Ectodermal cell (in vitro differentiated cells): ENCODE data around the gene HEXIM2.

Experiments used
- H3K27ac ChIP-seq: 2 replicates; pipeline ENCODE4 v1.7.0; 2013; ENCODE audit warnings: mild to moderate bottlenecking, low read depth, low read length; ENCODE audit not compliant: insufficient read depth, poor library complexity, severe bottlenecking
- H3K27me3 ChIP-seq: 2 replicates; pipeline ENCODE4 v1.7.0; 2013; ENCODE audit warnings: mild to moderate bottlenecking, low read length; ENCODE audit not compliant: insufficient read depth, control insufficient read depth, poor library complexity, severe bottlenecking
- H3K36me3 ChIP-seq: one replicate; pipeline ENCODE4 v1.7.0; 2013; ENCODE audit warnings: low read length; ENCODE audit not compliant: control insufficient read depth, insufficient read depth
- H3K4me1 ChIP-seq: one replicate; pipeline ENCODE4 v1.7.0; 2013; ENCODE audit warnings: low read length; ENCODE audit not compliant: control insufficient read depth, insufficient read depth
- H3K4me3 ChIP-seq: 2 replicates; pipeline ENCODE4 v1.7.0; 2013; ENCODE audit warnings: low read depth, low read length, control low read depth; ENCODE audit not compliant: insufficient read depth
- H3K9me3 ChIP-seq: 2 replicates; pipeline ENCODE4 v1.7.0; 2013; ENCODE audit warnings: mild to moderate bottlenecking, low read length, moderate library complexity; ENCODE audit not compliant: control insufficient read depth
- WGBS, 2 experiments: methylation state at CpG; one replicate each; pipeline ENCODE4 v1.1.7; 2013; ENCODE audit warnings: missing lambda C conversion rate in 2 of 2; 5-methylcytosine and 5-hydroxymethylcytosine counted together

The HEXIM2 gene

DNA sequence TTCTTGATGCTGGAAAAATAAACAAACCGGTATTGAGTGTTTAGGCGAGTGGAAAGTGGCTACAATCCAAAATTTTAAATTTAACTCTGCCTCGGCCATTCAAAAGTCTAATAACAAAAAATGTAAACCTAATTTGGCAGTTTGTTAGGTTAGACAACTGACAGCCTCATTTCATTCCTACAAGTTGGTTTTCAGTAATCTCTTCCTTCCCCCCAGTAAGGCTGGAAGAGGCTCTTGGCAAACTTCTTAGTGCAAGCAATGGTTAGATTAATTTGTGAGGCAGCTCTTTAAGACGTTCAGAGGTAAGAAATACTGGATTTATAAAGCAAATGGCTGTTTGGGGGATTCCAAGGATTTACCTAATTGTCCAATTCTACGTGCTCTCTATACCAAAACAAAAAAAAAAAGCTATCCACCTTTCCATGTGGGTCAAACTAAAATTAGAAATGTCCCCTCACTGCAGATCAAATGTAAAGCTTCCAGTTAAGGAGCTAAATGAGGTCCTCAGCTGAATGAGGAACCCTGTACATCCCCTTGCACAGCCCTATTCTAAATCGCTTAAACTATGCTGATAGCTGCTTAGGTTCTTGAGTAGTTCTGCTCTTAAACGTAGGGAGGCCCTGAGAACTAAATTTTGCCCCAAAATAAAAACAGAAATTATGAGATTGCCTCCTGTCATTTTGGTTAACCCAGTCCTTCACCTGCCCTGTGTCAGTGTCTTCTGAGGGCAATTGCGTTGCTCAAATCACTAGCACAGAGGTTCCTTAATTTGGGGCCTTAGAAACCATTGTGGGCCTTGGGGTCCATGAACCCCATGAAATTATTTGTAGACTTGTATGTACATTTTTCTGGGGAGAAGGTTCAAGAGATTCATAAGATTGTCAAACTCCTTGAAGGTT, 10.5 kb upstream of the HEXIM2 start:
- peak overlapping the region; percentile 92 for H3K4me3 ChIP-seq
- H3K9me3 ChIP-seq, result no peaks in the 10 kb centered on the region
- WGBS, 2 experiments, result 48 to 56% methylated on average over 8 of the region's 8 CpGs
- no peaks in the 10 kb centered on the region for H3K27me3 ChIP-seq
- no peaks in the 10 kb centered on the region for H3K36me3 ChIP-seq
- peaks cover 11% of the 10 kb centered on the region for H3K4me1 ChIP-seq
- H3K27ac ChIP-seq, result no peak overlapping the region

DNA sequence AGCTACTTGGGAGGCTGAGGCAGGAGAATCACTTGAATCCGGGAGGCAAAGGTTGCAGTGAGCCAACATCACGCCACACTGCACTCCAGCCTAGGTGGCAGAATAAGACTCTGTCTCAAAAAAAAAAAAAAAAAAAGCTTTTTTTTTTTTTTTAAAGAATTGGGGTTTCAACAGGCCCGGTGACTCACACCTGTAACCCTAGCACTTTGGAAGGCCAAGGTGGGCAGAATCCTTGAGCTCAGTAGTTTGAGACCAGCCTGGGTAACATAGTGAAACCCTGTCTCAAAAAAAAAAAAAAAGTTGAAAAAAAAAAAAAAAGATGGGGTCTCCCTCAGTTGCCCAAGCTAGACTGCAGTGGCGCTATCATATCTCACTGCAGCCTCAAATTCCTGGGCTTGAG, 6.6 kb upstream of the HEXIM2 start:
- Histone ChIP-seq H3K27me3 (no peaks in the 10 kb centered on the region), H3K27ac (no peak overlapping the region), H3K9me3 (no peaks in the 10 kb centered on the region), H3K36me3 (no peaks in the 10 kb centered on the region), H3K4me1 (peaks cover 15% of the 10 kb centered on the region), H3K4me3 (no peak overlapping the region)
- whole genome bisulfite sequencing, 2 experiments, result 91 to 96% methylated on average over 4 of the region's 4 CpGs

DNA sequence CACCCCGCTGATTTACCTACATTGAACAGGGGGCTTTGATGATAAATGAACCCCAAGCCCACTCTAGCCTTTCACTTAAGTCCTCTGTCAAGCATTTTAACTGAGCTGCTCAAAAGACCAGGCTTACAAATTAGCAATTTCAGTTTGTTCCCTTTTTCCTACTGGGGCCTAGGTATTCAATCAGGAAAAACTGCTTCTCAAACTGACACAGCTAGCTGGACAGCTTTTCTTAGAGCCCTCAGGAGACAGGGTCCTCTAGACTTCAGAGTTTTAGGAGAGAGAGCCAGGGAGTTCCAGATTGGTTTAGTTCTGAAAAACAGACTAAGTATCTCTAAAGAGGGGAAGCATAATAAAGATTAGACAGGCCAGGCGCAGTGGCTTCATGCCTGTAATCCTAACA, 6.2 kb upstream of the HEXIM2 start:
- H3K4me3 ChIP-seq, result no peak overlapping the region
- H3K27me3 ChIP-seq, result no peaks in the 10 kb centered on the region
- no peaks in the 10 kb centered on the region for H3K9me3 ChIP-seq
- H3K36me3 ChIP-seq, result no peaks in the 10 kb centered on the region
- H3K27ac ChIP-seq, result no peak overlapping the region
- H3K4me1 ChIP-seq, result peaks cover 15% of the 10 kb centered on the region
- 92 to 95% methylated on average over 2 of the region's 2 CpGs for WGBS, 2 experiments

DNA sequence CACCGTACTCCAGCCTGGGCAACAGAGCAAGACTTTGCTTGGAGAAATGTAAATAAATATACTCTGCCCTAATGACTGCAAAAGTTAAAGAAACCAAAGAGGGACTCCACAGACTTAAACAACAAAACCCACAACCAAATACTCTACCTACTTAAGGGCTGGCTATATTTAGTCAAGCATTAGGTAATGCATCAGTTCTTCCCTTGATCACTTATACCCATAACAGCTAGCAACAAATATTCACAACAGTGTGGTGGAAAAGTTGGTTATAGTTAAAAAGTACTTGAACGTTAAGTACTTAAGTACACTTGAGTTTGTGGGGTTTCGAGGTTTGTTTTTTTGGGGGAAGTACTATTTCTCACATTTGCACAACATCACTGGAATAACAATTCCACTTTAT, 5.4 kb upstream of the HEXIM2 start:
- no peak overlapping the region for H3K27ac ChIP-seq
- H3K36me3 ChIP-seq, result no peaks in the 10 kb centered on the region
- 92 to 98% methylated on average over 2 to 3 of the region's 3 CpGs for WGBS, 2 experiments
- H3K27me3 ChIP-seq, result no peaks in the 10 kb centered on the region
- H3K4me3 ChIP-seq, result no peak overlapping the region
- peaks cover 9% of the 10 kb centered on the region for H3K4me1 ChIP-seq
- H3K9me3 ChIP-seq, result no peaks in the 10 kb centered on the region

DNA sequence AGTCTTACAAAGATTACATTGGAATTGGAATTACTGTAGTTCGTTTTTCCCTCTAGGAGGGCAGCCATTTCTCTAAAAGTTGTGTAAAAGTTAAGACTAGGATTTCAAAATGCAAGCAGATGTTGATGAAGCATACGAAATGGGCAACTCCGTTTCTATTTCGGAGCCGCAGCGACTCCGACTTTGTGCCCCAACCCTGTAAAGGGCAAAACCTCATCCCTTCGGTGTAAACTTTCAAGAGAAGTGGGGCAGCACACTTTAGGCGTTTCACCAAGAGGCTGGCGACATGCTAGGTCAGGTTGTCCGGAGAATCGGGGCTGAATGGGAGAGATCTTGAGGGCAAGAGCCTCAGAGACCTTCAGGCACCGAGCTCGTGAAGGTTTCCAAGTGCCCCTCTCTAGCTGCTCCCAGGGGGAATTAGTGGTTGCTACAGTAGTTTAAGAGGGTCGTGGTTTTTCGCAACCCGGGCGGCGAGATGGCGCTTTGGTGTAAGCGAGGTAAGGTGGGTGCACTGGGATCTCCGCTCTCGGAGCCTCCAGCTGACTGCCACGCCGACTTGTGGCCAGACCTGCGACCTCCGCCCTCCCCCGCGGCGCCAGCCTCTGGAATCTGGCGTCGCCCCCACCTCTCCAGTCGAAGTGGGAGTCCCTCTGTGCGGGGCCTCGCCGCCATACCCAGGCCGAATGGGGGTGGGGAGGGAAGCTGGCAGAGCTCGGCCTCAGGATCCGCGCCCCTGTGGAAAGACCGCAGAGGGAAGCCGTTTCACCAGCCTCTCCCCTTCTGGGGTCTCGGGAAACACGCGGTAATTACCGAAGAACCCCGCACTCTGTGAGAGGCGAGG, 1.0 kb upstream of the HEXIM2 start:
- Histone ChIP-seq H3K36me3 (peaks cover 3% of the 10 kb centered on the region), H3K4me1 (peaks cover 9% of the 10 kb centered on the region), H3K9me3 (no peaks in the 10 kb centered on the region), H3K4me3 (peak overlapping the region; percentile 89), H3K27me3 (no peaks in the 10 kb centered on the region), H3K27ac (peak overlapping the region; percentile 98)
- 1% methylated on average over 48 of the region's 48 CpGs for WGBS, 2 experiments

DNA sequence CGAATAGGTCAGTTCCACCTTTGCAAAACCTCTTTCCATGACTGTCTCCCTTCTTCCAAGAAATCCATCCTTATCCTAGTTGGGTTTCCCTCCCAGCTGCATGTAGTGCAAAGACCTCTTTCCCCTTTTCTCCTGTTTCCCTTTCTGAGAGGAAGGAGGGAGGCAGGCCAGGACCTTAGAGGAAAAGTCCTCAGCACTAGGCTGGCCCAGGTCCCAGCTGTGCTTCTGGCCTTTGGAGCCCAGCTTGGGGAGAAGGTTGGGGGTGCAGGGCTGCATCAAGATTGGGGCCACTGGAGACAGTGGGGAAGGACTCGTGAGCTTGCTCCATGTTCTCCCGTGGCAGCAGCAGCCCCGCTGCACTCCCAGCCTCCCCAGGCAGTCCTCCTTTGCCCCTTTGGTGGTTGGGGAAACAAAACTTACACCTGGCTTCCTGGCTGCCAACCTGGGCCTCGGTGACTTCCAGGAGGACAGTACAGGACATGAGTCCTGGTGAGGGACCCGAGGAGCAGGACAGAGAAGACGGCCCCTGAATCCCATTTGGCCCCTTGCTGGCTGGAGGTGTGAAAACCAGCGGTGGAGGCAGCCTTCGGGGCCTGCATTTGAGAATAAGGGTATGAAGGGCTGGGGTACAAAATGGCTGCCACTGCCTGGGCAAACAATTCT, 481 bp downstream of the HEXIM2 start:
- 73 to 77% methylated on average over 9 of the region's 9 CpGs for WGBS, 2 experiments

DNA sequence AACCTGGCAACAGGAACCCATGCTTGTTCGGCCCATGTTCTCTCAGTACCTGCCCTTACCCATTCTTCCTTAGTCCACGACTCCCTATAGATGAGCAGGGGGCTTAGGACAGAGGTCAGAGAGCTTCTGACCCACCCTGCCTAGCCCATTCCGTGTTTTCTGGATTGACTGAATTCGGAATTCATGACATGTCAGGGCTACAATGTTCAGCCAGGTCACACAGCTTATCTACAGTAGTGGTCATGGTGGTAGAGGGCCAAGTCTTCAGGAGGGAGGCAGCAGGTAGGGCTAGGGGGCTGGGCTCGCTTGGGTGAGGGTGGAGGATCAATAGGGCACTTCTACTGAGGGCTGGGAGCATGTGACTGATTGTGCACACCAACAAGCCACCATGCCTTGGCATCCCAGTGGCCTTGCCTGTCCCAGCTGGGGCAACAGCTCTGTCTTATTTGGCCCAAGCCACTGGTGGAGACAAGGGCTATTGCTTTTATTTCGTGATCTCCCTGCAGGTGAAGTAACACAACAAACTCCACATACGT, 3.1 kb downstream of the HEXIM2 start:
- WGBS, 2 experiments, result 94 to 97% methylated on average over 7 of the region's 7 CpGs
- no peak overlapping the region for H3K4me3 ChIP-seq

More for the DNA sequence above, 481 bp downstream of the HEXIM2 start:
- peak overlapping the region; percentile 42 for H3K4me3 ChIP-seq
- peaks cover 3% of the 10 kb centered on the region for H3K36me3 ChIP-seq
- H3K27ac ChIP-seq, result no peak overlapping the region
- no peaks in the 10 kb centered on the region for H3K9me3 ChIP-seq
- peaks cover 9% of the 10 kb centered on the region for H3K4me1 ChIP-seq
- H3K27me3 ChIP-seq, result no peaks in the 10 kb centered on the region

DNA sequence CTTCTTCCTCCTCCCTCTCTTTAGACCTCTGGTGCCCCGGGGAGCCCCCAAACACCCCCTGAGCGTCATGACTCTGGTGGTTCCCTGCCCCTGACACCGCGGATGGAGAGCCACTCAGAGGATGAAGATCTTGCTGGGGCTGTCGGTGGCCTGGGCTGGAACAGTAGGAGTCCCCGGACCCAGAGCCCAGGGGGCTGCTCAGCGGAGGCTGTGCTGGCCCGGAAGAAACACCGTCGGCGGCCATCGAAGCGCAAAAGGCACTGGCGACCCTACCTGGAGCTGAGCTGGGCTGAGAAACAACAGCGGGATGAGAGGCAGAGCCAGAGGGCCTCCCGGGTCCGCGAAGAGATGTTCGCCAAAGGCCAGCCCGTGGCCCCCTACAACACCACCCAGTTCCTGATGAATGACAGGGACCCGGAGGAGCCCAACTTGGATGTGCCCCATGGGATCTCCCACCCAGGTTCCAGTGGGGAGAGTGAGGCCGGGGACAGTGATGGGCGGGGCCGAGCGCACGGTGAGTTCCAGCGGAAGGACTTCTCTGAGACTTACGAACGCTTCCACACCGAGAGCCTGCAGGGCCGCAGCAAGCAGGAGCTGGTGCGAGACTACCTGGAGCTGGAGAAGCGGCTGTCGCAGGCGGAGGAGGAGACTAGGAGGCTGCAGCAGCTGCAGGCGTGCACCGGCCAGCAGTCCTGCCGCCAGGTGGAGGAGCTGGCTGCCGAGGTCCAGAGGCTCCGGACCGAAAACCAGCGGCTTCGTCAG, 7.5 kb downstream of the HEXIM2 start:
- Histone ChIP-seq H3K27me3 (no peaks in the 10 kb centered on the region), H3K9me3 (no peaks in the 10 kb centered on the region), H3K27ac (no peak overlapping the region), H3K4me3 (no peak overlapping the region), H3K4me1 (peaks cover 29% of the 10 kb centered on the region), H3K36me3 (peaks cover 3% of the 10 kb centered on the region)
- WGBS, 2 experiments, result 95 to 96% methylated on average over 43 of the region's 43 CpGs

More for the DNA sequence above, 3.1 kb downstream of the HEXIM2 start:
- H3K9me3 ChIP-seq, result no peaks in the 10 kb centered on the region
- no peaks in the 10 kb centered on the region for H3K27me3 ChIP-seq
- H3K4me1 ChIP-seq, result peaks cover 6% of the 10 kb centered on the region
- peaks cover 3% of the 10 kb centered on the region for H3K36me3 ChIP-seq
- H3K27ac ChIP-seq, result no peak overlapping the region

DNA sequence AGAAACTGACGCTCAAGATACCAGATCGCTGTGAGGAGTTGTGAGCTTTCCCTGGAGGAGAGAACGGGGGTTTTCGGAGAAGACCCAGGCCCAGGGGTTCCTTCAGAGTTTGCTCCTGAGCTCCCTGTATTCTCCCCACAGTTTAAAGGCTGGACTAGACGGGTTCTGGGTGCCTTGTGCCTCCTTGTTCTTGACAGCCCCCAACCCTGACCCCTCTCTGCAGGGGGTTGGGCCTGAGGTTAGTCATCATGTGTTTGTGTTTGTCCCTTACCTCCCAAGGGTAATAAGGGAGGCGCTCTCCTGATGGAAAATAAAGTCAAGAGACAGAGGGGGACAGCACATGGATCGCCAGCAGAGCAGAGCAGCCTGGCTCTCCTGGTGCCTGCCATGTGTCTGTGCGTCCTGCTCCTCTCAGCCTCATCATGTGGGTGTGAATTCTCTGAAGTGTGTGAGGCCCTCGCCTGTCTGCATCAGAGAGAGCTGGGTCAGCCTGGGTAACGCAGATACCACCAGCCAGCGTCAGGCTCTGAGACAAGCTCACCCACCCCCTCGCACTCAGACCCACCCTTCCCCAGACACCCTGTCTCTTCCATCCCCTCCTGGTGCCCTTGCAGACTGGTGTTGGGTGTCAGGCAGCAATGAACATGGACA, 8.7 kb downstream of the HEXIM2 start:
- WGBS, 2 experiments, result 88 to 92% methylated on average over 12 of the region's 12 CpGs

More for the DNA sequence above, 8.7 kb downstream of the HEXIM2 start:
- Histone ChIP-seq H3K27me3 (no peaks in the 10 kb centered on the region), H3K4me3 (no peak overlapping the region), H3K4me1 (peaks cover 29% of the 10 kb centered on the region), H3K27ac (no peak overlapping the region), H3K36me3 (no peaks in the 10 kb centered on the region), H3K9me3 (no peaks in the 10 kb centered on the region)
